T47D (cell line): ENCODE results near the gene AMIGO1.

Experiments used
- DNase-seq, 2 experiments: peaks; one replicate each; pipeline versions ENCODE4 v3.0.0 to v3.0.0-alpha.2; 2011 to 2012; ENCODE audit warnings: low read depth in 1 of 2, low spot score in 1 of 2
- JUND ChIP-seq: IDR thresholded peaks from 2 replicates; pipeline ENCODE4 v1.6.1; 2012; ENCODE audit warnings: low read depth
- in situ Hi-C: cut with HindIII; loops from 2 replicates; pipeline ENCODE4 v1.10.0; 2016; ENCODE audit warnings: low sequenced_read_pairs, low pct_unique_long_range_greater_than_20kb

AMIGO1 gene

GRCh38 chr1:109528712-109529111 lies 19.2 kb upstream of the AMIGO1 start:
- TF ChIP-seq JUND = no peak
- no peak for DNase-seq
- in situ Hi-C loops = no loop called here

DNA sequence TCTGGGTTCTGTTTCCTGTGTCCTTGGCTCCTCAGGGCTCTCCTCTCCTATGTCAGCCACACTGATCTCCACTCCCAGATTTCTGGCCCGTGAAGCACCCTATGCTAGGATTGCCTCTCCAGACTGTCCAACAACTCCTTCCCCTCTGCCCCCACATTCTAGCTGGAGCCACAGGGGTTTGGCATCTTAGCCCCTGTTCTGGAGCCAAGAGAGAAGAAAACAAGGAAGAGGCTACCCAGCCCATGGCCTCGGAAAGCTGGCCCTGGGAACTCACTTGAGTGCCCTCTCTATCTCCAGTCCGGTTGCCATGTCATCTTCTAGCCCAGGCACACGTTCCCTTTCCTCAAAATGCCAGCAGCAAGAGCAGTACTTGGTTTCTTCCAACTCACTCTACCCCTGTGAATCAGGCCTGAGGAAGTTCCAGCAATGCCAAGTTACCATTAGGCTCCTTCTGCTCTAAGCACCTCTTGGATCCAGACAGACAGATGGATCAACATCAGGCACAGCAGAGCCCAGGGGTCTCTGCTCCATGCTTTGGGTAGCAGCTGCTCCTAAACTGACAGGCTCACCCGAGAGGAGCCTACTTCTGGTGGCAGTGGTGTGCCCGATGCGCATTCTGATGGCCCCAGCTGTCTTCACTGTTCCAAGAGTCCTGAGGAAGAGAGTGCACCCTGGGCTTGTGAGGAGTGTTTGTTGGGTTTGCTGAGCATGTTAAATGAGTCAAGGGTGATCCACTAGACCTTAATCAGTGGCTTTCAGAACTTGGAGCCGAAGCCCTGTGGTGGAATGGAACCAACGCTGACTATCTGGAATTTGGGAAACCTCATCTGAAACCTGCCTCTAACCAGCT lies 18.5 kb upstream of the AMIGO1 start:
- in situ Hi-C loops = no loop called here
- DNase-seq = no peak
- TF ChIP-seq JUND = no peak

- no peak for DNase-seq
- no peak for TF ChIP-seq JUND
- in situ Hi-C loops = no loop called here
Measured at GRCh38 chr1:109527098-109527811, 17.7 kb upstream of the AMIGO1 start.

DNA sequence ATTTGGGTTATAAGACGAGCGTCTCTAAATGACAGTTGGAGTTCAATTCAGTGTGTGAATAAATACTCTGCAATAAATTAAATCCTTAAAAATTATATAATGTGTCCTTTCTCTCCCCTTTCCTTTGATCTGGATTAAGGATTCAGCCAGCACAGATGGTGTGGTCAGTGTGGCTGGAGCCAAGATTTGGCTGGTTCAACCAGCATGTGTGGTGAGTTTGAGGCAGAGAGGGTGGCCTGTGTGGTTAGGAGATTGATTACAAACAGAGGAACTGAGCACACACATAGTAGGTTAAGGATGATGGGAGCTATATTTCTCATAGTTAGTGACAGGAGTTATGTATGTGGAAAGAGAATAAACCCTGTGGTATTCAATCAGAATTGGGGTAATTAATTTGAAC lies 14.2 kb upstream of the AMIGO1 start:
- no peak for DNase-seq
- in situ Hi-C loops = no loop called here
- TF ChIP-seq JUND = no peak

- in situ Hi-C loops = no loop called here
- no peak for DNase-seq
- no peak for TF ChIP-seq JUND
Measured at GRCh38 chr1:109522026-109522425, 12.5 kb upstream of the AMIGO1 start.

GRCh38 chr1:109521002-109521951 lies 11.8 kb upstream of the AMIGO1 start:
- DNase-seq = no peak
- in situ Hi-C loops = no loop called here
- TF ChIP-seq JUND = no peak

DNA sequence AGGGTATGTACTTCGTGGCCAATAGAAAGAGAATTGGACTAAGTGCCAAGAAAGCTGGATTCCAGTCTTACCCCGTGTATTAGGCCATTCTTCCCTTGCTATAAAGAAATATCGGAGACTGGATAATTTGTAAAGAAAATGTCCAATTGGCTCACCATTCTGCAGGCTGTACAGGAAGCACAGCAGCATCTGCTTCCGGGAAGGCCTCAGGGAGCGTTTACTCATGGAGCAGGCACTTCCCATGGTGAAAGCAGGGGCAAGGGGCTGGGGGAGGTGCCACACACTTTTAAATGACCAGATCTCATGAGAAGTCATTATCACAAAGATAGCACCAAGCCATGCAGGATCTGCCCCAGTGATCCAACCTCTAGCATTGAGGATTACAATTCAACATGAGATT lies 7.8 kb upstream of the AMIGO1 start:
- TF ChIP-seq JUND = no peak
- no peak for DNase-seq
- in situ Hi-C loops = no loop called here

- in situ Hi-C loops = no loop called here
Measured at GRCh38 chr1:109516872-109517271, 7.3 kb upstream of the AMIGO1 start.

DNA sequence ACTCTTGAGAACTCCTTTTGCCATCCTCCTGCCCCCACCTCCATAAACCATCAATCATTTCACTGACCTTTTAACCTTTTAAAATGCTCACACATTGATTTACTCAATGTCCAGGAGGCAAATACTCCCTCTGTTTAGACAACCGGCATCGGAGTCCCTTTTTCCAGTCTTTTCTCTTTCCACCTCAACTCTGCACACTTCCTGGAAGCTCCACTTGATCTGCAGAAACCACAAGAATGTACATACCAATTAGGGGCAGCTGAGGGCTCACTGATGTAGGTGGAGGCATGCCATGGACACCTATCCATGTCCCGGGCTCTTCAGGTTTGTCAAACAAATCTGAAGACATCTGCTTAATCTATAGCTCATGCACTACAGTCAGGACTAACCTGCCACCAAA lies 5.3 kb upstream of the AMIGO1 start:
- in situ Hi-C loops = no loop called here
- DNase-seq = no peak
- no peak for TF ChIP-seq JUND

More at GRCh38 chr1:109516872-109517271, 7.3 kb upstream of the AMIGO1 start:
- TF ChIP-seq JUND = no peak
- peak in 1 of 2 experiments; percentile 25 for DNase-seq

DNA sequence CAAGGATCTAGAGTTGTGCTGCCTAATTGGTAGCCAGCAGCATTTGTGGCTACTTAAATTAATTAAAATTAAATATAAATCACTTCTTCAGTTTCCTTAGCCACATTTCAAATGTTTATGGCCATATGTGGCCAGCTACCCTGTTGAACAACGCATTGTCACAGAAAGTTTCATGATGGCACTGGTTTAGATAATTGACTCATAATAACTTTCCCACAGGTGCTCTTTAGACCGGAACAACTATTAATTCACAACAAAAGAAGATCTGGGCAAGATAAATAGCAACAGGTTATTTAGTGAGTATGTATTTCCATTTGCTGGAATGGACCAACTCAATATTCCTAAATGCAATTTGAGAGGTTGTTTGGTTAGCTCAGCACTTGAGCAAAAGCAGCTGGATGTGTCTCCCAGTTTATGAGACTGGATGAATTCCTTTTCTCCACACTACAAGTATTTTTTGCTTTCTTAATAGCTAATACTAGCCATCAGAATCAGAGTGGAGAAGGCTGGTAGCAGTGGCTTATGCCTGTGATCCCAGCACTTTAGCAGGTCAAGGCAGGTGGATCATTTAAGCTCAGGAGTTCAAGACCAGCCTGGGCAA lies 3.7 kb upstream of the AMIGO1 start:
- TF ChIP-seq JUND = no peak
- no peak for DNase-seq
- in situ Hi-C loops = no loop called here

GRCh38 chr1:109508873-109509175 lies 703 bp downstream of the AMIGO1 start:
- no peak for DNase-seq
- in situ Hi-C loops = no loop called here
- TF ChIP-seq JUND = no peak
